Measurements from ENCODE around the gene ASTN2.

DNA sequence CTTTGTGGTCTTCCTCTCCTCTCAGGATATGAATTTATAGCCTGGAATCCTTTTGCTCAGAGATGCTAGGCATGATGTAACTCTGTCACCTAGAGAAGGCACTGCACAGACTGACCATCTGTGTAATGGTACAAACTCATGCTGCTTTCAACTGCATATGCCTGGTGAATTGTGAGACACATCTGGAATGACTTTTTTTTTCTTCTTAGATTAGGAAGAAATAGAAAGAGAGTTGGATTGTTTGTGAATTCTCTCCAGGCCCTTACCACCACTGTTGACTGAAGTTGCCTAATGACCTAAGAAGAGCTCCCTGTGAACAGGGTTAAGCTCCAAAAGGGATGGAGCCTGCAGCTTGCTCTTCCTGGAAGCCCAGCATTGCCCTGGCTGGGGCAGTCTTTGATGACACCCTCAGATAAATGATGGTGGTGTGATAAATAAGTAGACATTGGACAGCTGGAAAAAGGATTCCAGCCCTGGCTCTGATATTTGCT lies 775.6 kb downstream of the ASTN2 start:
- TF ChIP-seq NR1H2 (CRISPR knock-in tag; IDR thresholded peaks at IDR 0.05) (no peak), LCOR (CRISPR knock-in tag; IDR thresholded peaks at IDR 0.05) (no peak), ZNF274 (IDR thresholded peaks at IDR 0.05; ENCODE audit: borderline replicate concordance, low read depth, low read length) (no peak), ARHGAP35 (IDR thresholded peaks at IDR 0.05; ENCODE audit: partially characterized antibody) (no peak), TAF1 (IDR thresholded peaks at IDR 0.05; ENCODE audit: control insufficient read depth, extremely low read depth, insufficient read depth, low read length, severe bottlenecking) (no peak), RNF2 (IDR thresholded peaks at IDR 0.05) (no peak), RAD51 (IDR thresholded peaks at IDR 0.05; ENCODE audit: borderline replicate concordance, low read depth) (no peak)
- TF ChIP-seq, protein P1, sequence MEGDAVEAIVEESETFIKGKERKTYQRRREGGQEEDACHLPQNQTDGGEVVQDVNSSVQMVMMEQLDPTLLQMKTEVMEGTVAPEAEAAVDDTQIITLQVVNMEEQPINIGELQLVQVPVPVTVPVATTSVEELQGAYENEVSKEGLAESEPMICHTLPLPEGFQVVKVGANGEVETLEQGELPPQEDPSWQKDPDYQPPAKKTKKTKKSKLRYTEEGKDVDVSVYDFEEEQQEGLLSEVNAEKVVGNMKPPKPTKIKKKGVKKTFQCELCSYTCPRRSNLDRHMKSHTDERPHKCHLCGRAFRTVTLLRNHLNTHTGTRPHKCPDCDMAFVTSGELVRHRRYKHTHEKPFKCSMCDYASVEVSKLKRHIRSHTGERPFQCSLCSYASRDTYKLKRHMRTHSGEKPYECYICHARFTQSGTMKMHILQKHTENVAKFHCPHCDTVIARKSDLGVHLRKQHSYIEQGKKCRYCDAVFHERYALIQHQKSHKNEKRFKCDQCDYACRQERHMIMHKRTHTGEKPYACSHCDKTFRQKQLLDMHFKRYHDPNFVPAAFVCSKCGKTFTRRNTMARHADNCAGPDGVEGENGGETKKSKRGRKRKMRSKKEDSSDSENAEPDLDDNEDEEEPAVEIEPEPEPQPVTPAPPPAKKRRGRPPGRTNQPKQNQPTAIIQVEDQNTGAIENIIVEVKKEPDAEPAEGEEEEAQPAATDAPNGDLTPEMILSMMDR (IDR thresholded peaks at IDR 0.05 in 2 of 3, conservative IDR thresholded peaks at IDR 0.05 in 1 of 3; ENCODE audit: insufficient read depth in 2 of 3, low read depth in 1 of 3, low read length in 3 of 3), result no peak
- TF ChIP-seq, protein P2, sequence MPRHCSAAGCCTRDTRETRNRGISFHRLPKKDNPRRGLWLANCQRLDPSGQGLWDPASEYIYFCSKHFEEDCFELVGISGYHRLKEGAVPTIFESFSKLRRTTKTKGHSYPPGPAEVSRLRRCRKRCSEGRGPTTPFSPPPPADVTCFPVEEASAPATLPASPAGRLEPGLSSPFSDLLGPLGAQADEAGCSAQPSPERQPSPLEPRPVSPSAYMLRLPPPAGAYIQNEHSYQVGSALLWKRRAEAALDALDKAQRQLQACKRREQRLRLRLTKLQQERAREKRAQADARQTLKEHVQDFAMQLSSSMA (CRISPR knock-in tag; IDR thresholded peaks at IDR 0.05), result no peak

Measured in K562 (cell line).